Mesenchymal stem cell (in vitro differentiated cells and primary cell): Measurements from ENCODE around the gene CHST3.

ENCODE experiments used
- DNase-seq: peaks from one replicate; pipeline ENCODE4 v3.0.0-alpha.2; 2013
- H2AFZ ChIP-seq: one replicate; pipeline ENCODE4 v1.6.1; 2013; ENCODE audit warnings: low read depth, mild to moderate bottlenecking, control low read depth, inconsistent platforms, low read length, moderate library complexity
- H2AK5ac ChIP-seq: 2 replicates; pipeline ENCODE4 v1.6.1; 2013; ENCODE audit warnings: low read length, moderate library complexity, mild to moderate bottlenecking, inconsistent platforms; ENCODE audit not compliant: severe bottlenecking
- H2BK120ac ChIP-seq: one replicate; pipeline ENCODE4 v1.6.1; 2013; ENCODE audit warnings: low read depth, mild to moderate bottlenecking, inconsistent platforms, low read length, moderate library complexity
- H2BK12ac ChIP-seq, 2 experiments: one replicate each; pipeline ENCODE4 v1.6.1; 2013; ENCODE audit warnings: inconsistent platforms in 2 of 2, low read length in 2 of 2, mild to moderate bottlenecking in 2 of 2, moderate library complexity in 2 of 2, control low read depth in 1 of 2
- H2BK15ac ChIP-seq: one replicate; pipeline ENCODE4 v1.6.1; 2013; ENCODE audit warnings: mild to moderate bottlenecking, low read depth, inconsistent platforms; ENCODE audit not compliant: poor library complexity, severe bottlenecking
- H2BK5ac ChIP-seq: 2 replicates; pipeline ENCODE4 v1.6.1; 2013; ENCODE audit warnings: low read depth, mild to moderate bottlenecking, low read length, control low read depth, inconsistent platforms; ENCODE audit not compliant: poor library complexity, severe bottlenecking
- H3K14ac ChIP-seq, 2 experiments: one replicate each; pipeline ENCODE4 v1.6.1; 2013; ENCODE audit warnings: inconsistent platforms in 2 of 2, low read length in 2 of 2, control low read depth in 1 of 2, mild to moderate bottlenecking in 1 of 2, moderate library complexity in 1 of 2
- H3K18ac ChIP-seq, 2 experiments: one replicate each; pipeline ENCODE4 v1.6.1; 2013; ENCODE audit warnings: inconsistent platforms in 2 of 2, low read length in 2 of 2, control low read depth in 1 of 2, low read depth in 1 of 2, mild to moderate bottlenecking in 1 of 2
- H3K23ac ChIP-seq, 2 experiments: one replicate each; pipeline ENCODE4 v1.6.1; 2013; ENCODE audit warnings: inconsistent platforms in 2 of 2, low read length in 2 of 2, mild to moderate bottlenecking in 2 of 2, moderate library complexity in 2 of 2, control low read depth in 1 of 2
- H3K27ac ChIP-seq: 2 replicates; pipeline ENCODE4 v1.5.1; 2013; ENCODE audit warnings: mild to moderate bottlenecking, moderate library complexity, low read length, control low read depth, inconsistent platforms; ENCODE audit not compliant: poor library complexity, severe bottlenecking
- H3K27me3 ChIP-seq, 2 experiments: 2 replicates each; pipeline versions ENCODE4 v1.6.1 to v1.7.0; 2013; ENCODE audit warnings: low read length in 2 of 2, mild to moderate bottlenecking in 2 of 2, moderate library complexity in 2 of 2, control low read depth in 1 of 2, inconsistent platforms in 1 of 2; ENCODE audit not compliant: control insufficient read depth in 1 of 2, insufficient read depth in 1 of 2
- H3K36me3 ChIP-seq, 2 experiments: 2 replicates each; pipeline versions ENCODE4 v1.6.1 to v1.7.0; 2013; ENCODE audit warnings: low read length in 2 of 2, control low read depth in 1 of 2, inconsistent platforms in 1 of 2, low read depth in 1 of 2, mild to moderate bottlenecking in 1 of 2; ENCODE audit not compliant: insufficient read depth in 2 of 2, control insufficient read depth in 1 of 2
- H3K4ac ChIP-seq, 2 experiments: one replicate each; pipeline ENCODE4 v1.6.1; 2013; ENCODE audit warnings: inconsistent platforms in 2 of 2, low read length in 2 of 2, mild to moderate bottlenecking in 2 of 2, moderate library complexity in 2 of 2, control low read depth in 1 of 2, low read depth in 1 of 2
- H3K4me1 ChIP-seq: 2 replicates; pipeline ENCODE4 v1.6.1; 2013; ENCODE audit warnings: low read depth, low read length, control low read depth; ENCODE audit not compliant: control insufficient read depth, insufficient read depth
- H3K4me2 ChIP-seq: 2 replicates; pipeline ENCODE4 v1.6.1; 2013; ENCODE audit warnings: low read length, mild to moderate bottlenecking, inconsistent platforms; ENCODE audit not compliant: poor library complexity, severe bottlenecking
- H3K4me3 ChIP-seq, 2 experiments: 2 replicates each; pipeline versions ENCODE4 v1.5.1 to v1.7.0; 2013; ENCODE audit warnings: low read length in 2 of 2, mild to moderate bottlenecking in 2 of 2, control low read depth in 1 of 2, low read depth in 1 of 2; ENCODE audit not compliant: insufficient read depth in 1 of 2
- H3K79me1 ChIP-seq: replicated peaks from 2 replicates; pipeline ENCODE4 v1.6.1; 2013; ENCODE audit warnings: mild to moderate bottlenecking, control low read depth, low read length, inconsistent platforms; ENCODE audit not compliant: poor library complexity, severe bottlenecking
- H3K9ac ChIP-seq: 2 replicates; pipeline ENCODE4 v1.7.0; 2013; ENCODE audit warnings: mild to moderate bottlenecking, low read length, moderate library complexity
- H3K9me3 ChIP-seq: 2 replicates; pipeline ENCODE4 v1.7.0; 2013; ENCODE audit warnings: mild to moderate bottlenecking, low read length; ENCODE audit not compliant: control insufficient read depth
- H4K8ac ChIP-seq: one replicate; pipeline ENCODE4 v1.6.1; 2013; ENCODE audit warnings: inconsistent platforms, mild to moderate bottlenecking, low read length, moderate library complexity
- H4K91ac ChIP-seq: one replicate; pipeline ENCODE4 v1.6.1; 2013; ENCODE audit warnings: mild to moderate bottlenecking, low read length, inconsistent platforms
- WGBS: methylation state at CpG from one replicate; pipeline ENCODE4 v1.1.7; 2013; ENCODE audit warnings: mixed read lengths; 5-methylcytosine and 5-hydroxymethylcytosine counted together

Gene CHST3

DNA sequence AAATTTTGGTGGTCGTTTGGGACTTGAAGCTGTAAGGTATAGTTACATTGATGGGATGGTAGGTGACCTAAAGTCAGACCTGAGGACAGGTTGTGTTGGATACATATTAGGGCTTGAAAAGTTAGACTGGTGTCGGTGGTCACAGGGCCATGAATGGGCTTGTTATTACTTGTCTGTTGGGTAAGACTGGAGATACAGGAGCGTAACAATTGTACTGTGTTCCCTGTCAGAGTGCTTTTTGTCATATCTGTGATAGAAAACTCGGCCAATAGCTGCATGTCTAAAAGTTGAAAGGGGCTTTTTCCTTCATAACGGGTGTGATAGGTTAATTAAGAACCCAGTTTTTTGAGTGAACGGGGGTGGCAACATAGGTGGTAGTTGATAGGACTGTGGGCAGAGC, 13.5 kb upstream of the CHST3 start:
- Histone ChIP-seq H3K14ac (no peak overlapping the region), H4K8ac (no peak overlapping the region), H3K27ac (no peak overlapping the region), H3K4me3 (no peak overlapping the region), H2BK12ac (no peak overlapping the region), H2BK5ac (no peak overlapping the region), H3K23ac (no peak overlapping the region), H3K4me2 (no peak overlapping the region), H3K79me1 (no peaks in the 10 kb centered on the region), H2AK5ac (no peak overlapping the region), H3K18ac (no peak overlapping the region), H3K4me1 (no peaks in the 10 kb centered on the region), H2BK120ac (no peak overlapping the region), H3K9me3 (peaks cover 24% of the 10 kb centered on the region), H3K9ac (no peak overlapping the region), H2BK15ac (no peak overlapping the region), H3K36me3 (no peaks in the 10 kb centered on the region), H3K4ac (no peak overlapping the region), H4K91ac (no peak overlapping the region), H3K27me3 (peaks cover 20 to 43% of the 10 kb centered on the region in 2 experiments), H2AFZ (no peak overlapping the region)
- 79% methylated on average over 6 of the region's 6 CpGs for WGBS
- no peak for DNase-seq

- no peak overlapping the region for H2BK5ac ChIP-seq
- 56% methylated on average over 3 of the region's 3 CpGs for WGBS
- no peak overlapping the region for H4K91ac ChIP-seq
- DNase-seq, result no peak
- H3K18ac ChIP-seq, result no peak overlapping the region
- no peak overlapping the region for H2AFZ ChIP-seq
- peaks cover 20 to 43% of the 10 kb centered on the region in 2 experiments for H3K27me3 ChIP-seq
- no peak overlapping the region for H3K4me3 ChIP-seq
- no peak overlapping the region for H2BK15ac ChIP-seq
- no peaks in the 10 kb centered on the region for H3K79me1 ChIP-seq
- no peak overlapping the region for H3K14ac ChIP-seq
- no peak overlapping the region for H3K23ac ChIP-seq
- H3K4me1 ChIP-seq, result no peaks in the 10 kb centered on the region
- no peak overlapping the region for H3K4ac ChIP-seq
- no peak overlapping the region for H2AK5ac ChIP-seq
- no peak overlapping the region for H3K27ac ChIP-seq
- no peak overlapping the region for H2BK12ac ChIP-seq
- no peak overlapping the region for H3K9ac ChIP-seq
- H4K8ac ChIP-seq, result no peak overlapping the region
- peaks cover 9% of the 10 kb centered on the region for H3K9me3 ChIP-seq
- no peak overlapping the region for H2BK120ac ChIP-seq
- H3K36me3 ChIP-seq, result no peaks in the 10 kb centered on the region
- no peak overlapping the region for H3K4me2 ChIP-seq
Observed at GRCh38 chr10:71952745-71953144, 11.4 kb upstream of the CHST3 start.

GRCh38 chr10:71957546-71958275, 6.5 kb upstream of the CHST3 start:
- Histone ChIP-seq H2AFZ (no peak overlapping the region), H3K4me3 (no peak overlapping the region), H3K14ac (no peak overlapping the region), H2AK5ac (no peak overlapping the region), H2BK5ac (no peak overlapping the region), H3K4me1 (no peaks in the 10 kb centered on the region), H3K4me2 (no peak overlapping the region), H3K36me3 (no peaks in the 10 kb centered on the region), H3K9ac (no peak overlapping the region), H2BK120ac (no peak overlapping the region), H3K9me3 (peaks cover 9% of the 10 kb centered on the region), H3K23ac (no peak overlapping the region), H3K18ac (no peak overlapping the region), H3K27ac (no peak overlapping the region), H3K4ac (no peak overlapping the region), H3K27me3 (peaks cover 0 to 16% of the 10 kb centered on the region in 2 experiments), H2BK12ac (no peak overlapping the region), H3K79me1 (no peaks in the 10 kb centered on the region), H2BK15ac (no peak overlapping the region), H4K91ac (no peak overlapping the region), H4K8ac (no peak overlapping the region)
- WGBS, result 83% methylated on average over 7 of the region's 9 CpGs
- no peak for DNase-seq

DNA sequence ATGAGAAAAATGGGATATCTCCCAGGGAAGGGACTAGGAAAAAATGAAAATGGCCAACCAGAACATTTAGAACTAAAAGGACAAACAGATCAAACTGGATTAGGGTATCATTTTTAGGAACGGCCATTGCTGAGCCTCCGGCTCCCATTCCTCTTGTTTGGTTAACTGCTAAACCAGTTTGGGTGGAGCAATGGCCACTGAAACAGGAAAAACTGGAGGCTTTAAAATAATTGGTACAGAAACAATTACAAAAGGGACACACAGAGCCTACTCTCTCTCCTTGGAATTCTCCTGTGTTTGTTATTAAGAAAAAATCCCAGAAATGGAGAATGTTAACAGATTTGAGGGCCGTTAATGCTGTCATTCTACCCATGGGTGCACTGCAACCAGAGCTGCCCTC, 4.7 kb upstream of the CHST3 start:
- H3K79me1 ChIP-seq, result no peaks in the 10 kb centered on the region
- H2AFZ ChIP-seq, result no peak overlapping the region
- H4K8ac ChIP-seq, result no peak overlapping the region
- DNase-seq, result no peak
- H3K14ac ChIP-seq, result no peak overlapping the region
- H3K4me2 ChIP-seq, result no peak overlapping the region
- no peak overlapping the region for H3K9ac ChIP-seq
- no peak overlapping the region for H4K91ac ChIP-seq
- no peak overlapping the region for H3K27ac ChIP-seq
- H3K4me3 ChIP-seq, result no peak overlapping the region
- H3K18ac ChIP-seq, result no peak overlapping the region
- H2AK5ac ChIP-seq, result no peak overlapping the region
- peaks cover 9% of the 10 kb centered on the region for H3K9me3 ChIP-seq
- H3K4ac ChIP-seq, result no peak overlapping the region
- H3K23ac ChIP-seq, result no peak overlapping the region
- 95% methylated on average over 3 of the region's 3 CpGs for WGBS
- H2BK12ac ChIP-seq, result no peak overlapping the region
- no peak overlapping the region for H2BK5ac ChIP-seq
- H3K4me1 ChIP-seq, result peaks cover 3% of the 10 kb centered on the region
- no peaks in the 10 kb centered on the region for H3K36me3 ChIP-seq
- no peak overlapping the region for H2BK120ac ChIP-seq
- H3K27me3 ChIP-seq, result peaks cover 0 to 6% of the 10 kb centered on the region in 2 experiments
- no peak overlapping the region for H2BK15ac ChIP-seq
